ENCODE measurements around the gene SNX5.

Gene SNX5

GRCh38 chr20:17919149-17919548 is 49.4 kb downstream of the SNX5 start:
- no peak for DNase-seq (ENCODE audit: low read depth in 2 of 3, low spot score in 2 of 3)

- DNase-seq (ENCODE audit: low read depth in 2 of 3, low spot score in 2 of 3): no peak
Observed at GRCh38 chr20:17917832-17918618, 50.6 kb downstream of the SNX5 start.

GRCh38 chr20:17916433-17916891 is 52.1 kb downstream of the SNX5 start:
- no peak for DNase-seq (ENCODE audit: low read depth in 2 of 3, low spot score in 2 of 3)

- no peak for DNase-seq (ENCODE audit: low read depth in 2 of 3, low spot score in 2 of 3)
Observed at GRCh38 chr20:17914957-17915356, 53.6 kb downstream of the SNX5 start.

GRCh38 chr20:17912916-17913315 is 55.7 kb downstream of the SNX5 start:
- DNase-seq (ENCODE audit: low read depth in 2 of 3, low spot score in 2 of 3): no peak

GRCh38 chr20:17911927-17912326 is 56.7 kb downstream of the SNX5 start:
- no peak for DNase-seq (ENCODE audit: low read depth in 2 of 3, low spot score in 2 of 3)

GRCh38 chr20:17910828-17911294 is 57.7 kb downstream of the SNX5 start:
- no peak for DNase-seq (ENCODE audit: low read depth in 2 of 3, low spot score in 2 of 3)

- DNase-seq (ENCODE audit: low read depth in 2 of 3, low spot score in 2 of 3): no peak
Observed at GRCh38 chr20:17909869-17910321, 58.7 kb downstream of the SNX5 start.

- DNase-seq (ENCODE audit: low read depth in 2 of 3, low spot score in 2 of 3): no peak
Observed at GRCh38 chr20:17905544-17905943, 63.0 kb downstream of the SNX5 start.

- no peak for DNase-seq (ENCODE audit: low read depth in 2 of 3, low spot score in 2 of 3)
Observed at GRCh38 chr20:17904027-17904426, 64.6 kb downstream of the SNX5 start.

- DNase-seq (ENCODE audit: low read depth in 2 of 3, low spot score in 2 of 3): no peak
Observed at GRCh38 chr20:17902531-17903083, 66.0 kb downstream of the SNX5 start.

GRCh38 chr20:17901971-17902370 is 66.6 kb downstream of the SNX5 start:
- DNase-seq (ENCODE audit: low read depth in 2 of 3, low spot score in 2 of 3): no peak

GRCh38 chr20:17898548-17898994 is 70.0 kb downstream of the SNX5 start:
- peak in 1 of 3 experiments; percentile 24 for DNase-seq (ENCODE audit: low read depth in 2 of 3, low spot score in 2 of 3)

GRCh38 chr20:17897566-17898307 is 70.9 kb downstream of the SNX5 start:
- DNase-seq (ENCODE audit: low read depth in 2 of 3, low spot score in 2 of 3): no peak

- DNase-seq (ENCODE audit: low read depth in 2 of 3, low spot score in 2 of 3): no peak
Observed at GRCh38 chr20:17896771-17897369, 71.7 kb downstream of the SNX5 start.

- no peak for DNase-seq (ENCODE audit: low read depth in 2 of 3, low spot score in 2 of 3)
Observed at GRCh38 chr20:17896193-17896723, 72.3 kb downstream of the SNX5 start.

GRCh38 chr20:17895641-17896171 is 72.9 kb downstream of the SNX5 start:
- peak; percentile 41 to 47 (median 41) for DNase-seq (ENCODE audit: low read depth in 2 of 3, low spot score in 2 of 3)

- no peak for DNase-seq (ENCODE audit: low read depth in 2 of 3, low spot score in 2 of 3)
Observed at GRCh38 chr20:17893445-17893844, 75.1 kb downstream of the SNX5 start.

- no peak for DNase-seq (ENCODE audit: low read depth in 2 of 3, low spot score in 2 of 3)
Observed at GRCh38 chr20:17892189-17892938, 76.2 kb downstream of the SNX5 start.

Measured in activated CD8-positive, alpha-beta memory T cell treated with anti-CD3 and anti-CD28 coated beads for 48 hours (primary cell).